Kidney tubule cell (primary cell): Measurements from ENCODE around the gene BHLHE40.

Source experiments
- DNase-seq: peaks from one replicate; pipeline ENCODE4 v3.0.0-alpha.2; 2018; ENCODE audit warnings: low spot score

Gene BHLHE40

DNA sequence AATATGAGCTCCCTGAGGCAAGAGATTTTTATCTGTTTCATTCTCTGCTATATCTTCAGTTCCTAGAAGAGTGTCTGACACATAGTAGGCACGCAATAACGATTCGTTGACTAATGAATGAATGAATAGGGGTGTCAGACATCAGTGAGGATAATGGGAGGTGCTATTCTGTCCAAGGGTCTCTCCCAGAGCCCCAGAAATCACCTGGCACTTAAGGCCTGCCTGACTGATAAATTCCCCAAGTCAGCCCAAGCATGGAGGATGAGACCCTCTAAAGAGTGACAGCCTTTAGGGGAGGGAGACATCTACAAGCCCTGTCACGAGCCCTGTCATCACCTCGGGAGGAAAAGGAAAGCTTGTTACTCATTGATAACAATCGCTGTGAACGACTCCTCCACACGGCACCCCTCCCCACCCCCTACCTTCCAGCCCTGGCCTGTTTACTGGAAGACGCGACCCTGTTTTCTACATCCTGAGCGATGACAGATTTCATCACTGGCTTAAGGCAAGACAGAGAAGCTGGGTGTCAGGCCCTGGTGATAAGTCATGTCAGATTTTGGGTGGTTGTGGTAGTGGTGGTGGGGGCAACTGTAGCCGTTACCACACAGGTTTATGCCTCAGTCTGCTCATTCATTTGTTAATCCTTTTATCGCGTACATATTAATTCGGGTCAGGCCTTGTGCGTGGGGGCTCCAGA is 23.1 kb downstream of the BHLHE40 start:
- DNase-seq, result no peak

DNA sequence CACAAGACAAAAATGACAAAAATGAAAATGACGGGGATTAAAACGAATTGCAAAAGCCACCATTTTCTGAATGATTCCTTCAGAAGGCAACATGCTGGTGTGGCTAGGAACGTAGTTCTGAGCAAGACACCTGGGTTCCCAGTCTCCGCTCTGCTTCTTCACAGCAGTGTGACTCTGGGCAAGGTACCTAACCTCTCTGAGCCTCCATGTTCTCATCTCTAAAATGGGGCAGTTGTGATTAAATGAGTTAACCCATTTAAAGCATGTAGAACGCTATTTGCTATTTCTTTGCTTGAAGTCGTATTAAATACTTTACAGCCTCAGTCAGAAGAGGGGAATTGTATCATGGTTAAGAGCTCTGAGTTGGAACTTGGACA is 23.6 kb downstream of the BHLHE40 start:
- no peak for DNase-seq

- DNase-seq, result no peak
Observed at GRCh38 chr3:5004319-5005152, 25.3 kb downstream of the BHLHE40 start.

GRCh38 chr3:5005367-5005766 is 26.1 kb downstream of the BHLHE40 start:
- DNase-seq, result no peak

GRCh38 chr3:5006755-5007202 is 27.5 kb downstream of the BHLHE40 start:
- DNase-seq, result peak; percentile 43

DNA sequence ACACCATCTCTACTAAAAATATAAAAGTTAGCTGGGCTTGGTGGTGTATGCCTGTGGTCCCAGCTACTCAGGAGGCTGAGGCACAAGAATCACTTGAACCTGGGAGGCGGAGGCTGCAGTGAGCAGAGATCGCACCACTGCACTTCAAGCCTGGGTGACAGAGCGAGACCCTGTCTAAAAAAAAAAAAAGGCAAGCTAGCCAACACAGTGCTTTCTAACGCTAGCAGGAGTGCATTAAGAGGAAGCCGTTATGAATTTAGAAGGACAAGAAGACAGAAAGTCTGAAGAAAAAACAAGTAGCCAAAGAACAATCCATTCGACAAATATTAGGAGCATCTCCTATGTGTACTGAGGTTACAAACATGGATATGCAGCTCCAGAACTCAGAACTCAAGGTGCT is 28.6 kb downstream of the BHLHE40 start:
- DNase-seq, result no peak

GRCh38 chr3:5009506-5010109 is 30.4 kb downstream of the BHLHE40 start:
- no peak for DNase-seq

DNA sequence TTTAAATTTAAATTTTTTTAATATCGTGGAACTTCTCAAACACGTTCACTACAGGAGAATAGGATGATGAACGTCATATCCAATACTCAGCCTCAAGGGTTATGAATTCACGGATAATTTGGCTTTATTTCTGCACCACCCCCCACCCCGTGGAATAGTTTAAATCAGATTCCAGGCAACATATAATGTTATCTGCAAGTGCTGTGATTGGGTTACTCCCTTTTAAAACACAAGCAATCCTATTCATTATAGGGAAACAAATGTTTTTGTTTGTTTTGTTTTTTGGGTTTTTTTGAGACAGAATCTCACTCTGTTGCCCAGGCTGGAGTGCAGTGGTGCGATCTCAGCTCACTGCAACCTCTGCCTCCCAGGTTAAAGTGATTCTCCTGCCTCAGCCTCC is 30.9 kb downstream of the BHLHE40 start:
- DNase-seq, result no peak

GRCh38 chr3:5010706-5011554 is 31.7 kb downstream of the BHLHE40 start:
- DNase-seq, result peak; percentile 27

- no peak for DNase-seq
Observed at GRCh38 chr3:5011555-5012256, 32.5 kb downstream of the BHLHE40 start.

GRCh38 chr3:5012367-5012766 is 33.1 kb downstream of the BHLHE40 start:
- DNase-seq, result no peak

- peak; percentile 92 for DNase-seq
Observed at GRCh38 chr3:5013021-5013906, 34.0 kb downstream of the BHLHE40 start.

GRCh38 chr3:5014391-5014790 is 35.2 kb downstream of the BHLHE40 start:
- DNase-seq, result no peak

DNA sequence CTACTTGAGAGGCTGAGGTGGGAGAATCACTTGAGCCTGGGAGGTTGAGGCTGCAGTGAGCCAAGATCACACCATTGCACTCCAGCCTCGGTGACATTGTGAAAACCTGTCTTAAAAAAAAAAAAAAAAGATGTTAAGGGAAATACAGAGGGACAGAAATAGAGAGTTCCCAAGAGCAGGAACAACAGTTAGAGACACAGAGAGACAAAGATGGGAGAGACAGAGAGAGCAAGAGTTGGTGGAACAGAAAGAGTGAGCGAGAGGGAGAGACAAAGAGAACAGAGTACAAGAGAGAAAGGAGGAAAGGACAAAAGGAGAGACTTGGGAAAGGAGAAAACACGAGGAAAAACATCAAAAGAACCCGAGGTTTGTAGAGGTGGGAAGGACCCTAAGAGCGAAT is 35.8 kb downstream of the BHLHE40 start:
- DNase-seq, result no peak

- peak; percentile 86 for DNase-seq
Observed at GRCh38 chr3:5016211-5017161, 37.2 kb downstream of the BHLHE40 start.

- DNase-seq, result peak; percentile 55
Observed at GRCh38 chr3:5017925-5018531, 38.8 kb downstream of the BHLHE40 start.

DNA sequence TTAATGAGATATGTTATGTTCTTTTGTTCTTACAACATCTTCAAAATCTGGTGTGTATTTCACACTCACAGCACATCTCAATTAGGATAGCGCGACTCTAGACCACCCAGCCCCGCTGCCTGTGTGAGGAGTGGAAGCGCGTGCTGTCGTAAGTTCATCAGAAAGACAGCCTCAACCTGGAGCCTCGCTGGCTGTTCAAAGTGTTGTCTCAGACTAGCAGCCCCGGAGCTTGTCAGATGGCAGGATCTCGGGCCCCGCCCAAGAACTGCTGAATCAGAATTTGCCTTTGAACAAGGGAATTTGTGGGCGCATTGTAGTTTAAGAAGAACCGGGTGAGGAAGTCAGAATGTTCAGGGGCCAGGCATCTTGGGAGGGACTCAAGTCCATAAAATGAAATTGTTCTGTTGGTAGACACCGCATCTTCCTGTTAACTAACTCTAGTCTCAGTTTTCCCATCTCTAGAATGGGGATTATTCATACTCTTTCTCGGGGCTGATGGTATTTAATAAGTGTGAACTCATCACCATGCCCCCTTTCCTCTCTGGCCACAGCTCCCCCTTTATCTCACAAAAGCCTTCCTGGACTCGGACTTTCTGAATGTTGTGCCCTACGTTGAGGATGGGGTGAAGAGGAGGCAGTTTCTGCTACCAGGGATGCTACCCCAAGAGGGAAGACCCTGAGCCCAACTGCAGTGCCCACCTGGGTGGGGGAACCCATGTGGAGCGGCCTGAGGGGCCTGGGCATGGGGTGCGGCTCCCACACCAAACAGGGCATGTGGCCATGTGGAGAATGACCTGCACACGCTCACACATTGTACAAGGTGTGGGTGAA is 40.4 kb downstream of the BHLHE40 start:
- no peak for DNase-seq

- no peak for DNase-seq
Observed at GRCh38 chr3:5020242-5020722, 41.0 kb downstream of the BHLHE40 start.
